GM23338 (cell line): ENCODE data around the gene TEN1. TPM values are rescaled to one million over a fixed set of nuclear protein-coding genes. Genes with fewer than 3 reads are reported as not detected.

ENCODE experiments used
- polyA plus RNA-seq: library from polyadenylated mRNA; unstranded; fragments of >200 nt; fragmentation: Nextera tagmentation; extraction: Ambion mirVana; gene quantifications from 2 replicates; pipeline ENCODE4 v1.2.1, GENCODE V29; 2016
- total RNA-seq: library from RNA; depleted of rRNA; stranded (reverse); fragments of >200 nt; shearing (Covaris generic); gene quantifications from 2 replicates; pipeline ENCODE4 v1.2.3, GENCODE V29; 2014; rRNA removed

TEN1 gene
- total and polyA plus RNA-seq, 2 experiments from 2014 or later = 11.3 to 14.1 TPM

Other genes with a start within 250 kb of the TEN1 start
- gene GALK1, start 214.0 kb upstream of the TEN1 start, total RNA-seq = 30.5 TPM in 2 replicates
- 31.7 and 34.7 TPM in 2 replicates for gene GALK1, start 214.0 kb upstream of the TEN1 start, polyA plus RNA-seq
- gene UNK, start 194.4 kb upstream of the TEN1 start, total RNA-seq = 65.2 and 67.0 TPM in 2 replicates
- gene UNK, start 194.4 kb upstream of the TEN1 start, polyA plus RNA-seq = 16.6 and 21.8 TPM in 2 replicates
- gene UNC13D, start 134.8 kb upstream of the TEN1 start, total RNA-seq = 3.8 and 5.9 TPM in 2 replicates
- 10.5 and 10.8 TPM in 2 replicates for gene UNC13D, start 134.8 kb upstream of the TEN1 start, polyA plus RNA-seq
- gene WBP2, start 123.9 kb upstream of the TEN1 start, total RNA-seq = 34.9 and 36.2 TPM in 2 replicates
- 59.5 and 63.5 TPM in 2 replicates for gene WBP2, start 123.9 kb upstream of the TEN1 start, polyA plus RNA-seq
- 9.9 and 12.5 TPM in 2 replicates for gene TRIM47, start 100.7 kb upstream of the TEN1 start, total RNA-seq
- gene TRIM47, start 100.7 kb upstream of the TEN1 start, polyA plus RNA-seq = 7.2 TPM in 2 replicates
- 53.8 and 54.0 TPM in 2 replicates for gene TRIM65, start 82.3 kb upstream of the TEN1 start, total RNA-seq
- gene TRIM65, start 82.3 kb upstream of the TEN1 start, polyA plus RNA-seq = 13.8 and 15.0 TPM in 2 replicates
- gene MRPL38, start 74.4 kb upstream of the TEN1 start, total RNA-seq = 47.2 and 63.6 TPM in 2 replicates
- 86.7 and 90.0 TPM in 2 replicates for gene MRPL38, start 74.4 kb upstream of the TEN1 start, polyA plus RNA-seq
- gene FBF1, start 38.2 kb upstream of the TEN1 start, total RNA-seq = 11.8 and 17.4 TPM in 2 replicates
- 8.8 and 9.7 TPM in 2 replicates for gene FBF1, start 38.2 kb upstream of the TEN1 start, polyA plus RNA-seq
- gene ACOX1, start 74 bp upstream of the TEN1 start, total RNA-seq = 32.8 and 32.9 TPM in 2 replicates
- 11.9 and 12.8 TPM in 2 replicates for gene ACOX1, start 74 bp upstream of the TEN1 start, polyA plus RNA-seq
- 5.9 and 10.2 TPM in 2 replicates for gene CDK3, start 21.6 kb downstream of the TEN1 start, total RNA-seq
- 7.8 and 7.9 TPM in 2 replicates for gene CDK3, start 21.6 kb downstream of the TEN1 start, polyA plus RNA-seq
- gene EVPL, start 48.1 kb downstream of the TEN1 start, total RNA-seq = 0.62 and 1.3 TPM in 2 replicates
- gene EVPL, start 48.1 kb downstream of the TEN1 start, polyA plus RNA-seq = 0.47 and 0.59 TPM in 2 replicates
- 60.3 and 62.8 TPM in 2 replicates for gene SRP68, start 93.3 kb downstream of the TEN1 start, total RNA-seq
- gene SRP68, start 93.3 kb downstream of the TEN1 start, polyA plus RNA-seq = 30.7 and 34.2 TPM in 2 replicates
- gene GALR2, start 95.5 kb downstream of the TEN1 start, total RNA-seq = 0.70 and 2.2 TPM in 2 replicates
- 0.50 and 0.80 TPM in 2 replicates for gene GALR2, start 95.5 kb downstream of the TEN1 start, polyA plus RNA-seq
- not detected in 2 replicates for gene ZACN, start 99.9 kb downstream of the TEN1 start, total RNA-seq
- 0.47 and 0.82 TPM in 2 replicates for gene ZACN, start 99.9 kb downstream of the TEN1 start, polyA plus RNA-seq
- gene EXOC7, start 124.5 kb downstream of the TEN1 start, total RNA-seq = 65.9 and 75.4 TPM in 2 replicates
- 77.4 and 77.5 TPM in 2 replicates for gene EXOC7, start 124.5 kb downstream of the TEN1 start, polyA plus RNA-seq
- 8.7 and 12.3 TPM in 2 replicates for gene FOXJ1, start 162.0 kb downstream of the TEN1 start, total RNA-seq
- gene FOXJ1, start 162.0 kb downstream of the TEN1 start, polyA plus RNA-seq = 2.3 and 2.8 TPM in 2 replicates